ENCODE data around the gene IGF1R. TPM values are rescaled to one million over a fixed set of nuclear protein-coding genes. Genes with fewer than 3 reads are reported as not detected.

The IGF1R gene
- total RNA-seq, 1 donor from 2014 or later, result 97.7 TPM

GRCh38 chr15:98888820-98889479 is 240.6 kb downstream of the IGF1R start:
- Histone ChIP-seq H3K4me3 (no peak overlapping the region), H3K27ac (no peak overlapping the region), H3K27me3 (no peaks in the 10 kb centered on the region), H3K36me3 (no peaks in the 10 kb centered on the region), H3K9me3 (no peaks in the 10 kb centered on the region), H3K4me1 (peaks cover 14% of the 10 kb centered on the region)
- TF ChIP-seq POLR2AphosphoS5 (IDR thresholded peaks at IDR 0.05; ENCODE audit: insufficient read depth in 1 of 2, low read depth in 1 of 2), result no peak
- no peak for TF ChIP-seq POLR2A (IDR thresholded peaks at IDR 0.05)
- TF ChIP-seq, protein P1, sequence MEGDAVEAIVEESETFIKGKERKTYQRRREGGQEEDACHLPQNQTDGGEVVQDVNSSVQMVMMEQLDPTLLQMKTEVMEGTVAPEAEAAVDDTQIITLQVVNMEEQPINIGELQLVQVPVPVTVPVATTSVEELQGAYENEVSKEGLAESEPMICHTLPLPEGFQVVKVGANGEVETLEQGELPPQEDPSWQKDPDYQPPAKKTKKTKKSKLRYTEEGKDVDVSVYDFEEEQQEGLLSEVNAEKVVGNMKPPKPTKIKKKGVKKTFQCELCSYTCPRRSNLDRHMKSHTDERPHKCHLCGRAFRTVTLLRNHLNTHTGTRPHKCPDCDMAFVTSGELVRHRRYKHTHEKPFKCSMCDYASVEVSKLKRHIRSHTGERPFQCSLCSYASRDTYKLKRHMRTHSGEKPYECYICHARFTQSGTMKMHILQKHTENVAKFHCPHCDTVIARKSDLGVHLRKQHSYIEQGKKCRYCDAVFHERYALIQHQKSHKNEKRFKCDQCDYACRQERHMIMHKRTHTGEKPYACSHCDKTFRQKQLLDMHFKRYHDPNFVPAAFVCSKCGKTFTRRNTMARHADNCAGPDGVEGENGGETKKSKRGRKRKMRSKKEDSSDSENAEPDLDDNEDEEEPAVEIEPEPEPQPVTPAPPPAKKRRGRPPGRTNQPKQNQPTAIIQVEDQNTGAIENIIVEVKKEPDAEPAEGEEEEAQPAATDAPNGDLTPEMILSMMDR (IDR thresholded peaks at IDR 0.05), result no peak
- no peak for DNase-seq (ENCODE audit: extremely low spot score in 2 of 2)
- intact Hi-C loops (cut with DNase I), result no loop called here

GRCh38 chr15:98889930-98890695 is 241.8 kb downstream of the IGF1R start:
- H3K27ac ChIP-seq, result no peak overlapping the region
- peaks cover 6% of the 10 kb centered on the region for H3K4me1 ChIP-seq
- H3K36me3 ChIP-seq, result no peaks in the 10 kb centered on the region
- H3K4me3 ChIP-seq, result no peak overlapping the region
- no peak for DNase-seq (ENCODE audit: extremely low spot score in 2 of 2)
- no peaks in the 10 kb centered on the region for H3K9me3 ChIP-seq
- TF ChIP-seq POLR2A (IDR thresholded peaks at IDR 0.05), result no peak
- no peak for TF ChIP-seq POLR2AphosphoS5 (IDR thresholded peaks at IDR 0.05; ENCODE audit: insufficient read depth in 1 of 2, low read depth in 1 of 2)
- TF ChIP-seq, protein P1 (IDR thresholded peaks at IDR 0.05), result no peak
- H3K27me3 ChIP-seq, result no peaks in the 10 kb centered on the region
- intact Hi-C loops (cut with DNase I), result no loop called here

- Histone ChIP-seq H3K36me3 (no peaks in the 10 kb centered on the region), H3K4me3 (no peak overlapping the region), H3K9me3 (no peaks in the 10 kb centered on the region), H3K4me1 (peaks cover 11% of the 10 kb centered on the region), H3K27ac (no peak overlapping the region), H3K27me3 (no peaks in the 10 kb centered on the region)
- intact Hi-C loops (cut with DNase I), result no loop called here
- TF ChIP-seq POLR2AphosphoS5 (IDR thresholded peaks at IDR 0.05; ENCODE audit: insufficient read depth in 1 of 2, low read depth in 1 of 2) (no peak), POLR2A (IDR thresholded peaks at IDR 0.05) (no peak)
- TF ChIP-seq, protein P1 (IDR thresholded peaks at IDR 0.05), result no peak
- DNase-seq (ENCODE audit: extremely low spot score in 2 of 2), result no peak
Measured at GRCh38 chr15:98891301-98891700, 243.0 kb downstream of the IGF1R start.

DNA sequence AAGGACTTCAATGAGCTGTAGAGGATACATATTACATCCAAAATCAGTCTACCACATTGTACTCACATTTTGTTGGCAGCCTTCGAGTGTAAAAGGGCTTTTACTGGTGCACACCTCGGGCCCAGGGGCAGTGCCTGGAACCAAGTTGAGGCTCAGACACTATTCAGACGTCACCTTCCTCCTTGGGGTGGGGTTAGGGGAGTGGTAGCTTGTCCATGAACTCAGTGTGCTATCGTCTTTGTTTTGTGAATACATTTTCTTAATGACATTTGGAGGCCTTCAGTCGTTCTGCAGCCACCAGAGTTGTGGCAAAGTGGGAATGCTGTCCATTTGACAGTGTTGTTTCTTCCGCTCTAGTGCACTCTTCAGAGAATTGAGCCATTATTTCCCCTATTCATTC is 245.1 kb downstream of the IGF1R start:
- intact Hi-C loops (cut with DNase I), result no loop called here
- Histone ChIP-seq H3K27ac (no peak overlapping the region), H3K27me3 (no peaks in the 10 kb centered on the region), H3K36me3 (no peaks in the 10 kb centered on the region), H3K4me3 (no peak overlapping the region), H3K4me1 (peaks cover 27% of the 10 kb centered on the region), H3K9me3 (no peaks in the 10 kb centered on the region)
- no peak for DNase-seq (ENCODE audit: extremely low spot score in 2 of 2)
- no peak for TF ChIP-seq POLR2A (IDR thresholded peaks at IDR 0.05)
- TF ChIP-seq POLR2AphosphoS5 (IDR thresholded peaks at IDR 0.05; ENCODE audit: insufficient read depth in 1 of 2, low read depth in 1 of 2), result no peak
- TF ChIP-seq, protein P1 (IDR thresholded peaks at IDR 0.05), result no peak

DNA sequence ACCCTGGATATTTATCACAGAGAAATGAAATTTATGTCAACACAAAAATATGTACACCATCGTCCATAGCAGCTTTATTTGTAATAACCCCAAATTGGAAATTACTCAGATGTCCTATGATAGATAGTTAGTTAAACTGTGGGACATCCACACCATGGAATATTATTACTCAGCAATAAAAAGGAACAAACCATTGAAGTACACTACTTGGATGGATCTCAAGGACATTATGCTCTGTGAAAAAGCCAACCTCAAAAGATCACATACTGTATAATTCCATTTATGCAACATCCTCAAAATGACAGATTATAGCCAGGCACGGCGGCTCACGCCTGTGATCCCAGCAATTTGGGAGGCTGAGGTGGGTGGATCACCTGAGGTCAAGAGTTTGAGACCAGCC is 246.0 kb downstream of the IGF1R start:
- Histone ChIP-seq H3K27ac (no peak overlapping the region), H3K4me3 (no peak overlapping the region), H3K36me3 (no peaks in the 10 kb centered on the region), H3K27me3 (no peaks in the 10 kb centered on the region), H3K9me3 (no peaks in the 10 kb centered on the region), H3K4me1 (peaks cover 33% of the 10 kb centered on the region)
- no peak for DNase-seq (ENCODE audit: extremely low spot score in 2 of 2)
- intact Hi-C loops (cut with DNase I), result no loop called here
- TF ChIP-seq POLR2AphosphoS5 (IDR thresholded peaks at IDR 0.05; ENCODE audit: insufficient read depth in 1 of 2, low read depth in 1 of 2) (no peak), POLR2A (IDR thresholded peaks at IDR 0.05) (no peak)
- TF ChIP-seq, protein P1 (IDR thresholded peaks at IDR 0.05), result no peak
